Left lung (tissue), 10 donors: ENCODE measurements around the gene KDM1B. TPM values are rescaled to one million over a fixed set of nuclear protein-coding genes. Genes with fewer than 3 reads are reported as not detected.

ENCODE experiments used
- ATAC-seq: fragments of 200-7000 bp; cut with Tn5 transposase; one replicate; pipeline ENCODE4 v1.9.1; 2020; ENCODE audit warnings: moderate library complexity
- DNase-seq, 4 donors: peaks; one replicate each; pipeline ENCODE4 v3.0.0-alpha.2; 2013 to 2020
- H3K27ac ChIP-seq, 2 donors: fragments of 200-600 bp; sonication (generic) in 1 of 2; one replicate each; pipeline versions ENCODE4 v1.5.0 to v1.8.0; 2020 to 2021
- H3K27me3 ChIP-seq, 2 donors: fragments of 200-600 bp; sonication (generic) in 1 of 2; one replicate each; pipeline versions ENCODE4 v1.5.0 to v1.8.0; 2020 to 2021
- H3K36me3 ChIP-seq, 2 donors: fragments of 200-600 bp; sonication (generic) in 1 of 2; one replicate each; pipeline versions ENCODE4 v1.5.0 to v1.8.0; 2020 to 2021
- H3K4me1 ChIP-seq, 2 donors: fragments of 200-600 bp; one replicate each; pipeline ENCODE4 v1.8.0; 2021
- H3K4me3 ChIP-seq, 2 donors: fragments of 200-600 bp; sonication (generic) in 1 of 2; one replicate each; pipeline versions ENCODE4 v1.5.0 to v1.8.0; 2020 to 2021; ENCODE audit warnings: mild to moderate bottlenecking in 1 of 2
- H3K9me3 ChIP-seq, 2 donors: fragments of 200-600 bp; sonication (generic) in 1 of 2; one replicate each; pipeline versions ENCODE4 v1.5.0 to v1.8.0; 2020 to 2021
- intact Hi-C, 2 donors: fragments of 100-400 bp; cut with DNase I; formaldehyde crosslinking; loops; one replicate each; pipeline versions ENCODE4 v1.11.2 to v1.14.2; 2022
- polyA plus RNA-seq, 6 donors: library from polyadenylated mRNA; unstranded; fragments of 120-200 nt; gene quantifications; one replicate each; pipeline ENCODE4 v1.2.1, GENCODE V29; 2013; ENCODE audit not compliant: insufficient read length in 6 of 6
- total RNA-seq, 2 donors: library from RNA; stranded (reverse); fragmentation: NEBNext Ultra II Directional; extraction: Animal tissue kit (Norgen Biotek cat#: 25700); gene quantifications; one replicate each; pipeline ENCODE4 v1.2.1, GENCODE V29; 2021
- TF ChIP-seq, protein P1 (sequence below), 2 donors: fragments of 200-600 bp; sonication (generic) in 1 of 2; IDR thresholded peaks; one replicate each; pipeline versions ENCODE4 v1.5.0 to v1.8.0; 2021; ENCODE audit warnings: antibody characterized with exemption in 2 of 2
- donor health status: DM: no; HTN: yes; CAD: no.
- donor health status: DM: no; HTN: no; CAD: no.

Gene KDM1B
- total and polyA plus RNA-seq, 8 donors: 20.3 to 25.1 (median 22.5) TPM

DNA sequence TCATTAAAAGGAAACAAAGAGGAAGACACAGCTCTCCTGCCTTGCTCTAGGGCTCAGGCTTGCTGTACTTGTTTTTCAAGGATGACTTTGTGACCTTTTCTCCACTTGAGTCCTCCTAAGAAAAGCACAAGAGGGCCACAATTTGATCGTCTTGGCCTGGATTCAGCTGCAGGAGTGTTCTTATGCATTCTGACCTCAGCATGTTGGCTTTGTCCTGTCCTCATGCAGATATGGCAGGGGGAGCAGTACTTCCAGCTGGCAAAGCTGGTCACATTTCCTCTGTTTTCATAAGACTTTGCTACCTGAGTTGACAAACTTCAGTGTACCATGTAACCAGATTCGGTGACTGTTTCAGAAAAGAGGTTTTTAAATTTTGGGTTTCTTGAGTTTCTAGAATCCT lies 30.8 kb downstream of the KDM1B start:
- no peak overlapping the region for H3K4me3 ChIP-seq
- peak overlapping the region in 1 of 2 donors; percentile 81 for H3K27ac ChIP-seq
- DNase-seq: peak in 2 of 4 donors; percentile 52 to 66
- H3K4me1 ChIP-seq: peaks cover 4 to 14% of the 10 kb centered on the region in 2 donors
- H3K36me3 ChIP-seq: peaks cover 0 to 16% of the 10 kb centered on the region in 2 donors
- no peaks in the 10 kb centered on the region for H3K27me3 ChIP-seq
- peak; percentile 91 for ATAC-seq
- TF ChIP-seq, protein P1, sequence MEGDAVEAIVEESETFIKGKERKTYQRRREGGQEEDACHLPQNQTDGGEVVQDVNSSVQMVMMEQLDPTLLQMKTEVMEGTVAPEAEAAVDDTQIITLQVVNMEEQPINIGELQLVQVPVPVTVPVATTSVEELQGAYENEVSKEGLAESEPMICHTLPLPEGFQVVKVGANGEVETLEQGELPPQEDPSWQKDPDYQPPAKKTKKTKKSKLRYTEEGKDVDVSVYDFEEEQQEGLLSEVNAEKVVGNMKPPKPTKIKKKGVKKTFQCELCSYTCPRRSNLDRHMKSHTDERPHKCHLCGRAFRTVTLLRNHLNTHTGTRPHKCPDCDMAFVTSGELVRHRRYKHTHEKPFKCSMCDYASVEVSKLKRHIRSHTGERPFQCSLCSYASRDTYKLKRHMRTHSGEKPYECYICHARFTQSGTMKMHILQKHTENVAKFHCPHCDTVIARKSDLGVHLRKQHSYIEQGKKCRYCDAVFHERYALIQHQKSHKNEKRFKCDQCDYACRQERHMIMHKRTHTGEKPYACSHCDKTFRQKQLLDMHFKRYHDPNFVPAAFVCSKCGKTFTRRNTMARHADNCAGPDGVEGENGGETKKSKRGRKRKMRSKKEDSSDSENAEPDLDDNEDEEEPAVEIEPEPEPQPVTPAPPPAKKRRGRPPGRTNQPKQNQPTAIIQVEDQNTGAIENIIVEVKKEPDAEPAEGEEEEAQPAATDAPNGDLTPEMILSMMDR (IDR thresholded peaks at IDR 0.05): no peak
- intact Hi-C loops: no loop called here
- no peaks in the 10 kb centered on the region for H3K9me3 ChIP-seq

DNA sequence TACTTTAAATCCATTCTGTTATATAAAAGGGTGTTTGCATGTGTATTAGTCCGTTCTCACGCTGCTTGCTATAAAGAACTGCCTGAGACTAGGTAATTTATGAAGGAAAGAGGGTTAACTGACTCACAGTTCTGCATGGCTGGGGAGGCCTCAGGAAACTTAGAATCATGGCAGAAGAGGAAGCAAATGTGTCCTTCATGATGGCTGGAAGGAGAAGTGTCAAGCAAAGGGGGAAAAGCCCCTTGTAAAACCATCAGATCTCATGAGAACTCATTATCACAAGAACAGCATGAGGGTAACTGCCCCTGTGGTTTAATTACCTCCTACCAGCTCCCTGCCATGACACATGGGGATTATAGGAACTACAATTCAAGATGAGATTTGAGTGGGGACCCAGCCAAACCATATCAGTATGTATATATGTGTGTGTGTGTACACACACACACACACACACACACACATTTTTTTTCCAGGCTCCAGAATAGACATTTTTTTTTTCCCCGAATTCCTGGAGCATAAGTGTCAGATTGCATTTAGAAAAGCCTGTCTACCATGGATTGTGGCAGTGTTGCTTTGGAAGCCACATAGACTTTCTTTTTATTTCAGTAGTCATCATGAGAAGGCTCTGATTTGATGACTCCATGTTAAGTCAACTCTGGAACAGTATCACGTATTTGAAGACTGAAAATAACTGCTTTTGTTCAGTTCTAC lies 31.5 kb downstream of the KDM1B start:
- TF ChIP-seq, protein P1 (IDR thresholded peaks at IDR 0.05): no peak
- intact Hi-C loops: no loop called here
- Histone ChIP-seq H3K27ac (peak overlapping the region in 1 of 2 donors; percentile 81), H3K4me3 (no peak overlapping the region), H3K36me3 (peaks cover 0 to 22% of the 10 kb centered on the region in 2 donors), H3K27me3 (no peaks in the 10 kb centered on the region), H3K4me1 (peaks cover 4 to 14% of the 10 kb centered on the region in 2 donors), H3K9me3 (no peaks in the 10 kb centered on the region)
- DNase-seq (no peak), ATAC-seq (peak; percentile 8)

- no peaks in the 10 kb centered on the region for H3K27me3 ChIP-seq
- H3K36me3 ChIP-seq: peaks cover 0 to 32% of the 10 kb centered on the region in 2 donors
- peaks cover 4 to 14% of the 10 kb centered on the region in 2 donors for H3K4me1 ChIP-seq
- no peak overlapping the region for H3K4me3 ChIP-seq
- no peaks in the 10 kb centered on the region for H3K9me3 ChIP-seq
- DNase-seq: no peak
- intact Hi-C loops: no loop called here
- ATAC-seq: no peak
- no peak overlapping the region for H3K27ac ChIP-seq
- TF ChIP-seq, protein P1 (IDR thresholded peaks at IDR 0.05): no peak
Measured at GRCh38 chr6:18187701-18188100, 32.5 kb downstream of the KDM1B start.

GRCh38 chr6:18189196-18189595 lies 34.0 kb downstream of the KDM1B start:
- no peak for ATAC-seq
- peaks cover 0 to 46% of the 10 kb centered on the region in 2 donors for H3K36me3 ChIP-seq
- peaks cover 4 to 14% of the 10 kb centered on the region in 2 donors for H3K4me1 ChIP-seq
- H3K27me3 ChIP-seq: no peaks in the 10 kb centered on the region
- TF ChIP-seq, protein P1 (IDR thresholded peaks at IDR 0.05): no peak
- no peak for DNase-seq
- H3K9me3 ChIP-seq: no peaks in the 10 kb centered on the region
- H3K27ac ChIP-seq: no peak overlapping the region
- H3K4me3 ChIP-seq: no peak overlapping the region
- intact Hi-C loops: no loop called here

- no peaks in the 10 kb centered on the region for H3K27me3 ChIP-seq
- ATAC-seq (no peak), DNase-seq (no peak)
- TF ChIP-seq, protein P1 (IDR thresholded peaks at IDR 0.05): no peak
- no peak overlapping the region for H3K4me3 ChIP-seq
- H3K9me3 ChIP-seq: no peaks in the 10 kb centered on the region
- peaks cover 0 to 55% of the 10 kb centered on the region in 2 donors for H3K36me3 ChIP-seq
- H3K4me1 ChIP-seq: no peaks in the 10 kb centered on the region
- intact Hi-C loops: no loop called here
- no peak overlapping the region for H3K27ac ChIP-seq
Measured at GRCh38 chr6:18192026-18192425, 36.8 kb downstream of the KDM1B start.
